Measurements from ENCODE around the gene GRK5. TPM values are rescaled to one million over a fixed set of nuclear protein-coding genes. Genes with fewer than 3 reads are reported as not detected.

GRK5 gene
- total RNA-seq, 1 experiment from 2014 or later = 29.0 TPM

- in situ Hi-C loops (cut with HindIII; ENCODE audit: low pct_unique_long_range_greater_than_20kb, low sequenced_read_pairs) (no loop called here), intact Hi-C loops (cut with micrococcal nuclease; ENCODE audit: unreplicated experiment) (no loop called here)
- Histone ChIP-seq H3K4me1 (ENCODE audit: control insufficient read depth, insufficient read depth, low read length) (peaks cover 2% of the 10 kb centered on the region; the same call in 1 of the 2 replicates), H3K4me3 (ENCODE audit: low read depth in 2 of 2, low read length in 2 of 2) (no peak overlapping the region), H3K27me3 (ENCODE audit: control insufficient read depth, insufficient read depth, low read length) (no peaks in the 10 kb centered on the region), H3K36me3 (ENCODE audit: control insufficient read depth, insufficient read depth, low read length) (no peaks in the 10 kb centered on the region), H3K27ac (ENCODE audit: low read length) (no peak overlapping the region), H3K9me3 (ENCODE audit: control insufficient read depth, insufficient read depth, low read depth, low read length) (no peaks in the 10 kb centered on the region)
- no peak for TF ChIP-seq REST (IDR thresholded peaks at IDR 0.05; ENCODE audit: insufficient read depth in 1 of 2, low read depth in 2 of 2, low read length in 1 of 2)
- TF ChIP-seq SIN3A (IDR thresholded peaks at IDR 0.05; ENCODE audit: borderline replicate concordance, insufficient read depth, low read depth, low read length) = no peak
- TF ChIP-seq CTCF (IDR thresholded peaks at IDR 0.05) = no peak
- ATAC-seq = no peak
- ChIA-PET POLR2A (no interaction called here), CTCF (no interaction called here)
- no peak for DNase-seq (ENCODE audit: low read depth, low spot score)
- BruUV-seq (replicated peaks) = no TSS peak
Observed at GRCh38 chr10:119346095-119346832, 138.9 kb downstream of the GRK5 start.

GRCh38 chr10:119347181-119347974 is 140.0 kb downstream of the GRK5 start:
- no peak for TF ChIP-seq TCF7L2 (IDR thresholded peaks at IDR 0.05; ENCODE audit: low read depth, low read length)
- H3K9me3 ChIP-seq (ENCODE audit: control insufficient read depth, insufficient read depth, low read depth, low read length) = no peaks in the 10 kb centered on the region
- no peak overlapping the region for H3K27ac ChIP-seq (ENCODE audit: low read length)
- ATAC-seq (no peak), DNase-seq (ENCODE audit: low read depth, low spot score) (no peak)
- H3K4me3 ChIP-seq (ENCODE audit: low read depth in 2 of 2, low read length in 2 of 2) = no peak overlapping the region
- H3K4me1 ChIP-seq (ENCODE audit: control insufficient read depth, insufficient read depth, low read length) = no peaks in the 10 kb centered on the region
- no TSS peak for BruUV-seq (replicated peaks)
- no peaks in the 10 kb centered on the region for H3K27me3 ChIP-seq (ENCODE audit: control insufficient read depth, insufficient read depth, low read length)
- intact Hi-C loops (cut with micrococcal nuclease; ENCODE audit: unreplicated experiment) = no loop called here
- POLR2A ChIA-PET = no interaction called here
- no peaks in the 10 kb centered on the region for H3K36me3 ChIP-seq (ENCODE audit: control insufficient read depth, insufficient read depth, low read length)
- CTCF ChIA-PET = no interaction called here
- in situ Hi-C loops (cut with HindIII; ENCODE audit: low pct_unique_long_range_greater_than_20kb, low sequenced_read_pairs) = no loop called here

- Histone ChIP-seq H3K27me3 (ENCODE audit: control insufficient read depth, insufficient read depth, low read length) (no peaks in the 10 kb centered on the region), H3K4me1 (ENCODE audit: control insufficient read depth, insufficient read depth, low read length) (no peaks in the 10 kb centered on the region), H3K27ac (ENCODE audit: low read length) (no peak overlapping the region), H3K9me3 (ENCODE audit: control insufficient read depth, insufficient read depth, low read depth, low read length) (no peaks in the 10 kb centered on the region), H3K4me3 (ENCODE audit: low read depth in 2 of 2, low read length in 2 of 2) (no peak overlapping the region), H3K36me3 (ENCODE audit: control insufficient read depth, insufficient read depth, low read length) (no peaks in the 10 kb centered on the region)
- TF ChIP-seq CTCF (IDR thresholded peaks at IDR 0.05) = no peak
- TF ChIP-seq SIN3A (IDR thresholded peaks at IDR 0.05; ENCODE audit: borderline replicate concordance, insufficient read depth, low read depth, low read length) = no peak
- no peak for TF ChIP-seq REST (IDR thresholded peaks at IDR 0.05; ENCODE audit: insufficient read depth in 1 of 2, low read depth in 2 of 2, low read length in 1 of 2)
- no peak for TF ChIP-seq POLR2AphosphoS5 (IDR thresholded peaks at IDR 0.05; ENCODE audit: low read depth, low read length)
- TF ChIP-seq TCF7L2 (IDR thresholded peaks at IDR 0.05; ENCODE audit: low read depth, low read length) = no peak
- in situ Hi-C loops (cut with HindIII; ENCODE audit: low pct_unique_long_range_greater_than_20kb, low sequenced_read_pairs) (no loop called here), intact Hi-C loops (cut with micrococcal nuclease; ENCODE audit: unreplicated experiment) (no loop called here)
- CTCF ChIA-PET = no interaction called here
- no peak for DNase-seq (ENCODE audit: low read depth, low spot score)
- POLR2A ChIA-PET = no interaction called here
- BruUV-seq (replicated peaks) = no TSS peak
- ATAC-seq = no peak
Observed at GRCh38 chr10:119348106-119348505, 140.7 kb downstream of the GRK5 start.

Measured in Panc1 (cell line).